Erythroblast (primary cell): ENCODE results near the gene PRICKLE1.

Experiments
- GATA1 ChIP-seq: IDR thresholded peaks from 2 replicates; pipeline ENCODE4 v1.6.1; 2011; ENCODE audit warnings: low read depth, mild to moderate bottlenecking, control low read depth, low read length, moderate library complexity
- POLR2A ChIP-seq: IDR thresholded peaks from 2 replicates; pipeline ENCODE4 v1.6.1; 2011; ENCODE audit warnings: mild to moderate bottlenecking, low read length

DNA sequence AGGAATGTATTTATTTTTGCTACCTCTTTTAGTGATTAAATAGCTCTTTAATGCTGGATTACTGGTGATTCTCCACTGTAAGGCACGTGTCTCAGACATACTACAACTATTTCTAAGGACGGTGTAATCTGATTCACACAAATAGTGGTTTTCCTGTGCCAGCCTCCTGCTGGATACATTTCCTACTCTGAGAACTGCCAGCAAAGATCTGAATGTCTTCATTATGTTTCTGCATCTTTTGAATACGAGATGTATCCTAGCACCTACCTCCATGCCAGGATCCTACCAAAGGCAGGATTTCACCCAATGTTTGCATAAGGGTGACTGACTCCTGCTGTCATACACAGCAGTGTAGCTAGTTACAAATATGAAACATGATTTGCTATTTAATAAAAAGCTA is 120.6 kb downstream of the PRICKLE1 start:
- TF ChIP-seq POLR2A (no peak), GATA1 (no peak)
